Upper lobe of left lung (tissue), 4 donors: ENCODE results near the gene FKBP7.

Source experiments
- POLR2AphosphoS5 ChIP-seq, 2 donors: sonication (generic); formaldehyde crosslinking; IDR thresholded peaks; one replicate each; pipeline ENCODE4 v1.5.1; 2017; ENCODE audit warnings: antibody characterized with exemption in 2 of 2
- TF ChIP-seq, protein P1 (sequence below), 6 experiments: fragments of 450-650 bp in 4 of 6; fragments of 200-600 bp in 2 of 6; sonication (generic) in 2 of 6; IDR thresholded peaks; one replicate each; pipeline ENCODE4 v1.5.1; 2016 to 2019; ENCODE audit warnings: antibody characterized with exemption in 6 of 6

DNA sequence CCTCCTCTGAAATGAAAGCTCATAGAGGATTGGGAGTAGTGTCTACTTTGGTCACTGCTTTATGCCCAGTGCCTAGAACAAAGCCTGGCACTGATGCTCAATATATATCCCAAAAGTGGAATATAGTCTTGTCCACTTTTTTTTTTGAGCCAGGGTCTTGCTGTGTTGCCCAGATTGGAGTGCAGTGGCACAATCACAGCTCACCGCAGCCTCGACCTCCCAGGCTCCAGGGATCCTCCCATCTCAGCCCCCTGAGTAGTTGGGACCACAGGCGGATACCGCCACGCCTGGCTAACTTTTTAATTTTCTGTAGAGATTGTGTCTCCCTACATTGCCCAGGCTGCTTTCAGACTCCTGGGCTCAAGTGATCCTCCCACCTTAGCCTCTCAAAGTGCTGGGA, 3.8 kb downstream of the FKBP7 start:
- TF ChIP-seq, protein P1, sequence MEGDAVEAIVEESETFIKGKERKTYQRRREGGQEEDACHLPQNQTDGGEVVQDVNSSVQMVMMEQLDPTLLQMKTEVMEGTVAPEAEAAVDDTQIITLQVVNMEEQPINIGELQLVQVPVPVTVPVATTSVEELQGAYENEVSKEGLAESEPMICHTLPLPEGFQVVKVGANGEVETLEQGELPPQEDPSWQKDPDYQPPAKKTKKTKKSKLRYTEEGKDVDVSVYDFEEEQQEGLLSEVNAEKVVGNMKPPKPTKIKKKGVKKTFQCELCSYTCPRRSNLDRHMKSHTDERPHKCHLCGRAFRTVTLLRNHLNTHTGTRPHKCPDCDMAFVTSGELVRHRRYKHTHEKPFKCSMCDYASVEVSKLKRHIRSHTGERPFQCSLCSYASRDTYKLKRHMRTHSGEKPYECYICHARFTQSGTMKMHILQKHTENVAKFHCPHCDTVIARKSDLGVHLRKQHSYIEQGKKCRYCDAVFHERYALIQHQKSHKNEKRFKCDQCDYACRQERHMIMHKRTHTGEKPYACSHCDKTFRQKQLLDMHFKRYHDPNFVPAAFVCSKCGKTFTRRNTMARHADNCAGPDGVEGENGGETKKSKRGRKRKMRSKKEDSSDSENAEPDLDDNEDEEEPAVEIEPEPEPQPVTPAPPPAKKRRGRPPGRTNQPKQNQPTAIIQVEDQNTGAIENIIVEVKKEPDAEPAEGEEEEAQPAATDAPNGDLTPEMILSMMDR (IDR thresholded peaks at IDR 0.05) = no peak
- TF ChIP-seq POLR2AphosphoS5 (IDR thresholded peaks at IDR 0.05) = no peak
